AG08395 (cell line): ENCODE results near the gene GALNT10.

Experiments
- DNase-seq: peaks from one replicate; pipeline ENCODE4 v3.0.0; 2012; ENCODE audit warnings: mixed read lengths, low spot score

The GALNT10 gene

GRCh38 chr5:154267516-154267915 is 77.0 kb downstream of the GALNT10 start:
- peak; percentile 22 for DNase-seq

GRCh38 chr5:154268073-154268472 is 77.5 kb downstream of the GALNT10 start:
- no peak for DNase-seq

DNA sequence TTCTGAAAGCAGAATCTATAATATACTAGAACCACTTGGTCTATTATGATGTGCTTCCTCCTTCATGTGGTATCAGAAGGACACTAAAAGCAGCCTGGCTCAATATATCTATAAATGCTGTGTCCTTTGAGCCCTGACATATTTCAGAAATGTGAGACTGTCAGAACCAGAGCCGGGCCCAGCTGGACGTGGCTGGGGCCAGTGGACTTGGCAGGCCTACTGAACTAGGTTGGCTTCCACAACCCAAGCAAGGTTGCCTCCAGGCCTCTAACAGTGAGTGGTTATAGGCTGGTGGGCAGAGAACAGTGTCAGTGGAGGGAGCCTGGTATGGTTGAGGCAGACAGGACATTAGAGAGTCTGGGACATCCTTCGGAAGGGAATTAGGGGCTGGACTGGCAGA is 78.9 kb downstream of the GALNT10 start:
- DNase-seq, result no peak

DNA sequence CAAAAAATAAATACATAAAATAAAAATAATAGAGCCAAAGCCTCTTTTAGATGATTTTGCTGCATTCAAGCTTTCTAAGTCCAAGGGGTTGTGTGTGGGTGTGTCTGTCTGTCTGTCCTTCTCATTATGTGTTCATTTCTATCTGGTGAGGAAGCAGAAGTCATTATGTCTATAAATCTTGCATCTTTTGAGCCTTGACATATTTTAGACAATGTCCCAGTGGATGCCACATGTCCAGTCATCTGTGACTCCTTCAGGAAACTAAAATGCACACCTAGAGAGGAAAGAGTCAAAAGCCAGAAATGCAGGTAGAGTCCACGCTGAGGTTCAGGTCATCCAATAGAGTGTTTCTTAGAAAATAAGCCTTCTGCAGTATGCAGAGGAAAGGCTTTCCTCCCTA is 80.9 kb downstream of the GALNT10 start:
- no peak for DNase-seq

DNA sequence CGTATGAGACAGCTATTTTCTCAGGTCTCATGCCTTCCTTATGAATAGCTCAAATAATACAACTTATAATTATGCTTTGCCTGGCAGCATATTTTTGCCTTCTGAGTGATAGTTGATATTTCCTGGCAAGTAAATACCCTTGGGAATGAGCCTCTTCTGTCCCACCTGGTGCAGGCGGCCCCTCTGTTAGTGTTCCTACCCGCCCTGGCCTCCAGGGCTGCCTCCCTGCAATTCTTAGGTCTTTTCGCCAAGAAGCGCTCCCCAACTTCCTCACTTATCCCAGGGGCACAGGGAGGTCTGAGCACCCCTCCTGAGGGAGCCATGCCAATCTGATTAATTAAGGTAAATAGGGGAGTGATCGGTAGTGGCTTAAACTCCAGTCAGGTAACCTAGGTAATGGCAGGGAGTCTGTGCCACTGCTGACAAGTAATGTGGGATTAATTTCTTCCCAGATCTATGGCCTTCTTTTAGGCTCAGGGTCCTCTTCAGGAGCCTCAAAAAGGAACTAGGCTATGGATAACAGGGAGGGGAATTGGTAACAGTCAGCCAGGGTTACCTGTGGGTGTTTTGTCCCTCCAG is 81.5 kb downstream of the GALNT10 start:
- no peak for DNase-seq

DNA sequence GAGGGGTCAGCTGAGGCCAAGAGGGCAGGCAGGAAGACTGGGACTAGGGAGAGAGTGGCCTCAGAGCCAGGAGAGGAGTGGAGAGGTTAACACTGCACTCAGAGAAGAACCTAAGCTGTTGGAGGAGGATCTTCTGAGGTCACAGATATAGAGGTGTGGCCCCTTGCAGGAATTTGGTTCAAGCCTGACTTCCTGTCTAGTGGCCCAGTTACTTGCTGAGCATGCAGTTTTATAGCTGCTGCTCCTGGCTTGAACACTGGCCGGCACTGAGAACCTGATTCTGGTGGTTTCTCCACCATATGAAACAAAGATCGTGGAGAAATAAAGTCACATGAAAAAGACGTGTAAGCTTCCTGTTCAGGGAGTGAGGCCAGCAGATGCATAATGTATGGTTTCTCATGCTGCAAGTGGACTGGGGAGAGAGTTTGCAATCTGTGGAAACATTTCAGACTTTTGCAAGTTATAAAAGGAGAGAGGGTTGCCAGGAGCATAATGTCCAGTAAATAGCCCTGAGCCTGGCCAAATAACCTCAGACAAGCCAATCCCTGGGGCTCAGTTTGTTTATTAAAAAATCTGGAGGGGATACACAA is 82.6 kb downstream of the GALNT10 start:
- peak; percentile 31 for DNase-seq

GRCh38 chr5:154273963-154274827 is 83.7 kb downstream of the GALNT10 start:
- DNase-seq, result no peak

GRCh38 chr5:154274828-154275185 is 84.3 kb downstream of the GALNT10 start:
- DNase-seq, result no peak

DNA sequence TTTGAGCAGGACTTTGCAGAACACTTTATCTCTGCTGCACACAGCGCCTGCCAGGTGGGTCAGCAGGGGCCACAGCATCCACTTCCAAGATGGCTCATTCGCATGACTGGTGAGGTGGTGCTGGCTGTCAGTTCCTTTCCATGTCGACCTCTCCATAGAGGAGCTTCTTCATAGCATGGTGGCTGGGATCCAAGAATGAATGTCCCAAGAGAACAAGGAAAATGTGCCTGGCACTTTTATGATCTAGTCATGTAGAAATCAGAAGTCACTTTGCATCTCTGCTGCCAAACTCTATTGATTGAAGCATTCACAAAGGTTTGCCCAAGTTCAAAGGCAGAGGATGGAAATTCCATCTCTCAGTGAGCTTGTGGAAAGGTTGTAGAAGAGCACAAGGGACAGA is 85.0 kb downstream of the GALNT10 start:
- no peak for DNase-seq

DNA sequence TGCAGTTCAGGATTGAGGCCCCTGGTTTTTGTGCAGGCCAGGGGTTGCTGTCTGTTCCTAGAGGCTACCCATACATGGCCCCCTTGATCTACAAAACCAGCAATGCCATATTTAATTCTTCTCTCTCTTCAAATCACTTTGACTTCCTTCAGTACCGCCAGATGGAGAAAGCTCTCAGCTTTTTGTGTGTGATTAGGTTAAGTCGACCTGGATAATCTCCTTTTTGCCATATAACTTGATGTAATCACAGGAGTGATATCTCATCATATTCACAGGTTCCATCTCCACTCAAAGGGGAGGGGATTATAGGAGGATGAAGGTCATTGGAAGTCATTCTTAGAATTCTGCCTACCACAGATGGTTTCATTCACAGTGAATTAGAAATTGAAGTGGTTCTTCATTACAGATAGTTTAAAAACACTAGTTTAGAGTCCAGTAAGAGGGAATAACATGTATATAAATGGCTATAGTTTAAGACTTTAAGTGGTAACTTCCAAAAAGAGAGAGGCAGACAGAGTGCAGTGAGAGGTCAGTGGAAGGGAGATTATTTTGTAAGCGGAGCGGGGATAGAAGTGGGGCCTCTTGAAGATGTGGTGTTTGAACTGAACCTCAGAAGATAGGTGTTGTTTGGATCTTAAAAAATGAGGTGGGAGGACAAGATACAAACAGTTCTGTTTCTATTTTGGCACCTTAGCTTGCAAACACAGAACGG is 85.9 kb downstream of the GALNT10 start:
- no peak for DNase-seq

DNA sequence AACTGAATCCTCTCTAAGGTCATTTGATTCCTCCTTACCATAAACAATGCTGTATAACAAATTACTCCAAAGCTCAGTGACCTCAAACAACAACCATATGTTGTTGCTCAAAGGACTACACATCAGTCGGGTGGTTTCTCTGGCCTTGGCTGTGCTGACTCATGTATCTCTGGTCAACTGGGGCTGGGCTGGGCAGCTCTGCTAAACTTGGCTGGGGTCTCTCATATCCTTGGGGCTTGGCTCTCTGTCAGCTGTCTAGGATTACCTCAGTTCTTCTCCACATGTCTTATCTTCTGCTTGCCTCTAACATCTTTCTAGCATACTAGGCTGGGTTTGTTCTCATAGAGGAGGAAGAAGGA is 86.4 kb downstream of the GALNT10 start:
- peak; percentile 89 for DNase-seq

DNA sequence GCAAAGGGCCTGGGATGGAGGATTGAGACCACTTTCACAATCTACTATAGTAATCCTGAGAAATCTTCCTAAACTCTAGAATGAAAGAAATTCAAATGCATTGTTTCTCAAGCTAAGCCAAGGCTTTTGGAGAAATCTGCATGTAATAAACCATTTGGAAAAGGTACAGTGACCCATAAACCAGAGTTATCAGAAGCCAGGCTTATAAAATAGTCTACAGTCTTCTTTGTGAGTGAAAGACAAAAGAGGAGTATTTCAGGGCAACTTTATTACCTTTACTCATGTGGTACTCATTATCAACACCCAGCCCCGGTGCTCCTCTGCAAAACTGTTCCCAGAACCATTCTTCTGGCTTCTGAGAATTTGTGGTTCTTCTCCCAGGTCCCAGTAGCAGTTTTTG is 87.0 kb downstream of the GALNT10 start:
- DNase-seq, result no peak

- no peak for DNase-seq
Measured at GRCh38 chr5:154278186-154278585, 87.7 kb downstream of the GALNT10 start.

- no peak for DNase-seq
Measured at GRCh38 chr5:154278908-154279307, 88.4 kb downstream of the GALNT10 start.

DNA sequence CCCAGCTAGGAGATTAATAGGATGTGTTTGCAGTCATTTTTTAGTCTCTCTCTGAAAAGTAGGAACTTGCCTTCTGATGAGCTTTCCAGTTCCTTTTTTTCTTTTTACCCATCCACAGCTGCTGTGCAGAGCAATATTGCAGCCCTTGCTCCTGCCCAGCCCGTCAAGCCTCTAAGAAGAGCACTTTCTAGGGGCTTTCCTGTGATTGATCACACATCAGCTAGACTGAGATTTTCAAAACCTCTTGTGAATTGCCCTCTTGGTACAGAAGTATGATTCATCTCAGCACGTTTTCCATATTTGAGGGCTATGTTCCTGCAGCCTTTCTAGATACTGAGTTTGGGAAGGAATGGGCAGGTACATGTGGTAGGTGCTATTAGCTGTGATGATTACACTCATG is 93.9 kb downstream of the GALNT10 start:
- no peak for DNase-seq

DNA sequence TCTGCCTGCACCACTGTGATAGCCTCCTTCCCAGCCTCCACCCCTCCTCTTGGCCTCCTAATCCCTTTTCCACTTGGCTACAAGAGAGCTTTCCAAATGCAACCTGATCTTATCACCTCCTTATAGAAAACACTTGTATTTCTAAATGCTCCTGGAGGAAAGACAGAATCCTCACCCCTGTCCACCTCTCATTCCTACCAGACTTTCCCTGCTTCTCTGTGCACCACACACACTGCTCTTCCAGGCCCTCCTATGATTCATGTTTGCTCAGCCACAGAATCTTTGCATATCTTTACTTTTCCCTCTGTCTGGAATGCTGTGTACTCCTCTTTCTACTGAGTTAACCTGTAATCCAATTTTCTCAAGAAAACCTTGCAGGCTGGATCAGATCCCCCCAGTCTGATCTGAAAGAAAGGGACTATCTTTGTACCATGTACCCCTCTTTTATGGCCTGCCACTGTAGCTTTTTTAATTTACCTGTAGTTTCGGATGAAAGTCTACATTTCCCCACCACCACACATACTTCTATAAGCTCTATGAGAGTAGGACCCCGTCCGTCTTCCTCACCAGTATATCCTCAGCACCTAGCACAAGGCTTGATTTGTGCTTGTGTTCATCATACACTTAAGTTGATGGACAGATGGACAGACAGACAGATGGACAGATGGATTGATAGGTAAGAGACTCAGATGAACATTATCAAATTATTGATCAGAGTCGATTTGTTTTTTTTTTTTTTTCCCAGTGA is 95.3 kb downstream of the GALNT10 start:
- peak; percentile 53 for DNase-seq

GRCh38 chr5:154286557-154286956 is 96.0 kb downstream of the GALNT10 start:
- no peak for DNase-seq

DNA sequence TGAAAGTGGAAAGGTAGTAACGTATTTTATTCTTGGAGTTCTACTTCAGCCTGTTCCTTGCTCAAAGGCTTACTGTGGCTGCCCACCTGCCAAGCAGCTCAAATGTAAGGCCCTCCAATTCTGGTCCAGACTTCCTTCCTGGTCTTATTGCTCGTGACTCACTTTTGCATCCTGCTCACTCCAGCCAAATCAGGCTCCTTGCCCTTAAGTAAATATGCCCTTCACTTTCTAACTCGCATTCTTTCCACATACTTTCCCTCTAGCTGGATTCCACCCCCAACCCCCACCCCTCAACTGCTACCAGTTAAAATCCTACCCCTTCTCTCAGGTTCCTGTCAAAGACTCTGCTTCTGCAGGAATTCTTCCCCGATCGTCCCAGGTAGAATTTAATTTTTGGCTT is 96.6 kb downstream of the GALNT10 start:
- peak; percentile 72 for DNase-seq

- DNase-seq, result peak; percentile 71
Measured at GRCh38 chr5:154288145-154288544, 97.6 kb downstream of the GALNT10 start.

DNA sequence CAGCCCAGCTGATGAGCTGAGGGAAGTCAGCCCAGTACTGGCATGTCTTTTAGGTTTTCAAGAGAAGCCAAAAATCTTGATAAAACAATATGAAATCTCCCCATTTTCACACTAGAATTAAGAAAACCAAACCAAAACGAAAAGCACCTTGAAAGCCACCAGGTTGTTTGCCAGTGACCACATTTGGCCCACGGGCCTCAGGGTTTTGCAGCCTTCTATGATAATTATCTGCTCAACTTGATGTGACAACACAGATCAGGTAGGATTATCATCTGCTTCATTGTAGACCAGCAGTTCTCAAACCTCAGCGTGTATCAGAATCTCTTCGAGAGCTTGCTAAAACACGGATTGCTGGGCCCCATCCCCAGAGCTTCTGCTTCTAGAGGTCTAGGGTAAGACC is 101.4 kb downstream of the GALNT10 start:
- DNase-seq, result no peak

- no peak for DNase-seq
Measured at GRCh38 chr5:154293219-154293618, 102.7 kb downstream of the GALNT10 start.

DNA sequence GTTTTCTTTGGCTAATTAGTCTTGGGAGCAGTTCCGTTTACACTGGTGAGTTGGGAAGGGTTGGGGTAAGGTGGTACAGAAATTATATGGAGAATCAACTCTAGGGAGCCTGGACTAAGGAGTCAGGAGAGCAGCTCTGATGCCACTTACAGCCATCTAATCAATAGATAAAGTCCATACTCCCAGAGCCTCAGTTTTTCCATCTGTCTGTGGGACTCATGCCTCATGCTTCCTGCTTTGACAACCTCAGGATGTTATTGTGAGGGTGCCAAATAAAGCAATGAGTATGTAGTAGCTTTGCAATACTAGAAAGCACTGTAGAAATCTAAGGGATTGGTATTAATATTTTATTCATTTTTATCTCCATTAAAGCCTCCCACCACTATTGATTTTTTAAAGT is 105.0 kb downstream of the GALNT10 start:
- no peak for DNase-seq
